K562 (cell line): ENCODE results near the gene TREH. TPM values are rescaled to one million over a fixed set of nuclear protein-coding genes. Genes with fewer than 3 reads are reported as not detected.

Experiments
- ATAC-seq: fragments of 200-7000 bp; cut with Tn5 transposase; 3 replicates; pipeline ENCODE4 v1.9.1; 2020; ENCODE audit warnings: moderate library complexity
- BruUV-seq: library from RNA; stranded (reverse); fragments of 400-500 nt; replicated peaks from 2 replicates; lab custom pipeline; 2021; lab: Mats Ljungman, UMichigan
- CTCF ChIA-PET: fragments of 300-600 bp; formaldehyde crosslinking; extraction: SDS; loops from one replicate; lab custom pipeline; 2021; ENCODE audit warnings: low intra/inter-chr PET ratio; lab: Yijun Ruan, JAX
- POLR2A ChIA-PET: fragments of 300-600, 350-650 bp; sonication (Branson Sonifier 250); formaldehyde crosslinking; extraction: SDS; loops from one replicate; lab custom pipeline; 2021; ENCODE audit warnings: antibody characterized with exemption, inconsistent platforms; lab: Yijun Ruan, JAX
- DNase-seq, 4 experiments: peaks; one replicate each; pipeline versions ENCODE4 v3.0.0 to v3.0.0-alpha.2; 2011 to 2018; ENCODE audit warnings: low spot score in 3 of 4, mixed read lengths in 3 of 4; ENCODE audit errors: extremely low read depth in 1 of 4
- FAIRE-seq: peaks from 2 replicates; lab custom pipeline; 2011; peaks lifted over from hg19 to GRCh38; lab: Jason Lieb, UNC
- H2AFZ ChIP-seq: 2 replicates; pipeline ENCODE4 v1.6.0; 2011; ENCODE audit warnings: low read depth, low read length, control low read depth, inconsistent platforms
- H3K27ac ChIP-seq: fragments of 200-600 bp; 3 replicates; pipeline ENCODE4 v1.8.0; 2011; ENCODE audit warnings: low read depth, mild to moderate bottlenecking, control low read depth, inconsistent platforms, low read length, moderate library complexity, mixed read lengths; ENCODE audit errors: extremely low read depth
- H3K27me3 ChIP-seq, 2 experiments: fragments of 300-600 bp in 1 of 2; 2 replicates in 1 of 2; 3 replicates in 1 of 2; pipeline versions ENCODE4 v1.6.0 to v1.8.0; 2011; ENCODE audit warnings: inconsistent platforms in 2 of 2, low read length in 2 of 2, mild to moderate bottlenecking in 1 of 2, mixed read lengths in 1 of 2, moderate library complexity in 1 of 2; ENCODE audit not compliant: control insufficient read depth in 2 of 2, insufficient read depth in 2 of 2
- H3K36me3 ChIP-seq: fragments of 300-600 bp; 3 replicates; pipeline ENCODE4 v1.8.0; 2011; ENCODE audit warnings: mild to moderate bottlenecking, low read length, inconsistent platforms; ENCODE audit not compliant: control insufficient read depth, insufficient read depth
- H3K4me1 ChIP-seq, 2 experiments: fragments of 200-600 bp in 1 of 2; replicated peaks in 1 of 2; 2 replicates in 1 of 2; 3 replicates in 1 of 2; pipeline versions ENCODE4 v1.5.1 to v1.8.0; 2011; ENCODE audit warnings: inconsistent platforms in 2 of 2, low read length in 2 of 2, mild to moderate bottlenecking in 1 of 2, mixed read lengths in 1 of 2, moderate library complexity in 1 of 2; ENCODE audit not compliant: control insufficient read depth in 2 of 2, insufficient read depth in 2 of 2
- H3K4me2 ChIP-seq: 2 replicates; pipeline ENCODE4 v1.6.1; 2011; ENCODE audit warnings: low read length, control low read depth, inconsistent platforms, mixed read lengths; ENCODE audit not compliant: insufficient read depth
- H3K4me3 ChIP-seq: fragments of 200-600 bp; sonication (generic), shearing (Covaris generic); 2 replicates; pipeline ENCODE4 v1.5.1; 2016; ENCODE audit warnings: control low read depth, inconsistent platforms
- H3K79me2 ChIP-seq: fragments of 200-600 bp; 3 replicates; pipeline ENCODE4 v1.8.0; 2011; ENCODE audit warnings: low read length, inconsistent platforms; ENCODE audit not compliant: control insufficient read depth, insufficient read depth
- H3K9ac ChIP-seq, 2 experiments: 2 replicates each; pipeline versions ENCODE4 v1.6.0 to v1.6.1; 2011; ENCODE audit warnings: low read depth in 2 of 2, low read length in 2 of 2, control low read depth in 1 of 2, inconsistent platforms in 1 of 2, mild to moderate bottlenecking in 1 of 2, mixed read lengths in 1 of 2; ENCODE audit not compliant: insufficient read depth in 1 of 2
- H3K9me1 ChIP-seq: one replicate; pipeline ENCODE4 v1.6.0; 2011; ENCODE audit warnings: inconsistent platforms, mild to moderate bottlenecking, low read length, moderate library complexity; ENCODE audit not compliant: control insufficient read depth, insufficient read depth
- H3K9me3 ChIP-seq: replicated peaks from 2 replicates; pipeline ENCODE4 v1.5.1; 2011; ENCODE audit warnings: low read depth, low read length, inconsistent platforms; ENCODE audit not compliant: control insufficient read depth, insufficient read depth
- H4K20me1 ChIP-seq: replicated peaks from 2 replicates; pipeline ENCODE4 v1.6.1; 2011; ENCODE audit warnings: low read length, inconsistent platforms, mixed read lengths; ENCODE audit not compliant: control insufficient read depth, insufficient read depth
- CREM ChIP-seq: IDR thresholded peaks from 2 replicates; pipeline ENCODE4 v1.6.1; 2014; ENCODE audit warnings: antibody characterized with exemption, low read depth
- NFRKB ChIP-seq: fragments of 450-650 bp; IDR thresholded peaks from 2 replicates; pipeline ENCODE4 v1.6.1; 2016; ENCODE audit warnings: low read depth
- PRPF4 ChIP-seq: fragments of 200-400 bp; formaldehyde crosslinking; IDR thresholded peaks from one replicate; pipeline ENCODE4 v1.6.1; 2017; ENCODE audit warnings: low read length, low read depth, mild to moderate bottlenecking; ENCODE audit not compliant: insufficient read depth, poor library complexity, severe bottlenecking
- TEAD4 ChIP-seq, 2 experiments: sonication (generic) in 1 of 2; formaldehyde crosslinking in 1 of 2; IDR thresholded peaks; 2 replicates each; pipeline versions ENCODE4 v1.6.1 to v1.8.0; 2012 to 2022; ENCODE audit warnings: borderline replicate concordance in 1 of 2, inconsistent platforms in 1 of 2, low read length in 1 of 2, mild to moderate bottlenecking in 1 of 2, missing genetic modification reagents in 1 of 2
- ZNF696 ChIP-seq: fragments of 250-450 bp; sonication (Bioruptor Pico); conservative IDR thresholded peaks from 2 replicates; pipeline ENCODE4 v1.4.0; 2020; ENCODE audit warnings: mild to moderate bottlenecking, moderate library complexity
- ZNF764 ChIP-seq: fragments of 250-450 bp; sonication (Bioruptor Pico); IDR thresholded peaks from 2 replicates; pipeline ENCODE4 v1.4.0; 2020; ENCODE audit warnings: low read depth, mild to moderate bottlenecking, moderate library complexity
- WGBS: fragments of 100-300 bp; shearing (Covaris generic); methylation state at CpG from one replicate; pipeline ENCODE4 v1.1.6; 2016; ENCODE audit warnings: low coverage, mixed read lengths; ENCODE audit not compliant: insufficient coverage; ENCODE audit errors: missing lambda C conversion rate; 5-methylcytosine and 5-hydroxymethylcytosine counted together
- in situ Hi-C: fragments of 300-500 bp; cut with MboI; formaldehyde crosslinking; loops from 4 replicates; pipeline ENCODE4 v1.15.0; 2018; ENCODE audit warnings: inconsistent platforms, mixed read lengths
- intact Hi-C: fragments of 100-400 bp; cut with micrococcal nuclease; formaldehyde crosslinking; loops from 2 replicates; pipeline ENCODE4 v1.14.2; 2022
- polyA plus RNA-seq, 8 experiments: library from polyadenylated mRNA; depleted of rRNA in 4 of 8; stranded (reverse) in 5 of 8; unstranded in 3 of 8; fragments of >200 nt; fragmentation: Nextera tagmentation in 2 of 8; fragmentation: Illumina TruSeq in 1 of 8; extraction: Ambion mirVana in 2 of 8; extraction: Trizol in 1 of 8; gene quantifications; 2 replicates each; pipeline versions ENCODE4 v1.2.1 to v1.2.3, GENCODE V29; 2011 to 2014; ENCODE audit warnings: inconsistent platforms in 1 of 8, missing spikeins in 1 of 8
- total RNA-seq, 7 experiments: library from RNA; depleted of rRNA in 6 of 7; stranded (reverse); fragments of >200 nt in 6 of 7; fragmentation: Illumina TruSeq in 2 of 7; extraction: Trizol in 2 of 7; gene quantifications; 2 replicates each; pipeline versions ENCODE4 v1.2.1 to v1.2.3, GENCODE V29; 2011 to 2021; ENCODE audit warnings: low replicate concordance in 1 of 7
- TF ChIP-seq, protein P1 (sequence below), 3 experiments: fragments of 200-800 bp in 1 of 3; sonication (Bioruptor generic) in 1 of 3; sonication (generic) in 1 of 3; formaldehyde crosslinking in 1 of 3; IDR thresholded peaks; 2 replicates each; pipeline versions ENCODE4 v1.6.1 to v1.8.0; 2016 to 2022; ENCODE audit warnings: mild to moderate bottlenecking in 2 of 3, missing compliant biosample characterization in 2 of 3, missing genetic modification characterization in 2 of 3, missing genetic modification reagents in 1 of 3
- TF ChIP-seq, protein P2 (sequence below): sonication (generic); formaldehyde crosslinking; IDR thresholded peaks from 2 replicates; pipeline ENCODE4 v1.8.0; 2023; ENCODE audit warnings: mild to moderate bottlenecking, missing genetic modification reagents
- TF ChIP-seq, protein P3 (sequence below): sonication (generic); formaldehyde crosslinking; IDR thresholded peaks from 2 replicates; pipeline ENCODE4 v1.8.0; 2022; ENCODE audit warnings: mild to moderate bottlenecking, missing genetic modification reagents
- TF ChIP-seq, protein P4 (sequence below): fragments of 250-450 bp; sonication (Bioruptor Pico); IDR thresholded peaks from 2 replicates; pipeline ENCODE4 v1.5.1; 2021; ENCODE audit warnings: mild to moderate bottlenecking

TREH gene
- total and polyA plus RNA-seq, 9 of the 15 experiments (the other 6 are each of a cell fraction or from before 2014, with no cell fraction given), result 0.09 to 0.20 (median 0.11) TPM; not detected in 6

DNA sequence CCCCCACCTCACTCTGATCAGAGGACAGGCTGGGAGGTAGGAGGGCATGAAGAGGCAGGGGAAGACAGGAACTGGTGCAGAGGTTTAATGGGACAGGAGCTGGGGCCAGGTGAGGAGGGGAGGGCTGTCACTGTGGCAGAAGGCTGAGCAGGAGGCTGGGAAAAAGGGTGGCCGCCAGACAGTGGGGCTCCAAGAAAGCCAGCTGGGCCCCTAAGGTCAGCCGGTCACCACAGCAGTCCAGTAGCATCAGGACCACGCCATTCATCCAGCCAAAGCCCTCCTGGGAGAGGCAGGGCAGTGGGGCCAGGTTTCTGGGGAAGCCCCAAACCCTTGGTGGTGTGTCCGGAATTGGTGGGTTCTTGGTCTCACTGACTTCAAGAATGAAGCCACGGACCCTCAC lies 8.5 kb upstream of the TREH start (continued):
- TF ChIP-seq, protein P1, sequence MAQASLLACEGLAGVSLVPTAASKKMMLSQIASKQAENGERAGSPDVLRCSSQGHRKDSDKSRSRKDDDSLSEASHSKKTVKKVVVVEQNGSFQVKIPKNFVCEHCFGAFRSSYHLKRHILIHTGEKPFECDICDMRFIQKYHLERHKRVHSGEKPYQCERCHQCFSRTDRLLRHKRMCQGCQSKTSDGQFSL (CRISPR knock-in tag; IDR thresholded peaks at IDR 0.05), result no peak
- TF ChIP-seq, protein P1 (tag; IDR thresholded peaks at IDR 0.05), result no peak
- TF ChIP-seq, protein P2, sequence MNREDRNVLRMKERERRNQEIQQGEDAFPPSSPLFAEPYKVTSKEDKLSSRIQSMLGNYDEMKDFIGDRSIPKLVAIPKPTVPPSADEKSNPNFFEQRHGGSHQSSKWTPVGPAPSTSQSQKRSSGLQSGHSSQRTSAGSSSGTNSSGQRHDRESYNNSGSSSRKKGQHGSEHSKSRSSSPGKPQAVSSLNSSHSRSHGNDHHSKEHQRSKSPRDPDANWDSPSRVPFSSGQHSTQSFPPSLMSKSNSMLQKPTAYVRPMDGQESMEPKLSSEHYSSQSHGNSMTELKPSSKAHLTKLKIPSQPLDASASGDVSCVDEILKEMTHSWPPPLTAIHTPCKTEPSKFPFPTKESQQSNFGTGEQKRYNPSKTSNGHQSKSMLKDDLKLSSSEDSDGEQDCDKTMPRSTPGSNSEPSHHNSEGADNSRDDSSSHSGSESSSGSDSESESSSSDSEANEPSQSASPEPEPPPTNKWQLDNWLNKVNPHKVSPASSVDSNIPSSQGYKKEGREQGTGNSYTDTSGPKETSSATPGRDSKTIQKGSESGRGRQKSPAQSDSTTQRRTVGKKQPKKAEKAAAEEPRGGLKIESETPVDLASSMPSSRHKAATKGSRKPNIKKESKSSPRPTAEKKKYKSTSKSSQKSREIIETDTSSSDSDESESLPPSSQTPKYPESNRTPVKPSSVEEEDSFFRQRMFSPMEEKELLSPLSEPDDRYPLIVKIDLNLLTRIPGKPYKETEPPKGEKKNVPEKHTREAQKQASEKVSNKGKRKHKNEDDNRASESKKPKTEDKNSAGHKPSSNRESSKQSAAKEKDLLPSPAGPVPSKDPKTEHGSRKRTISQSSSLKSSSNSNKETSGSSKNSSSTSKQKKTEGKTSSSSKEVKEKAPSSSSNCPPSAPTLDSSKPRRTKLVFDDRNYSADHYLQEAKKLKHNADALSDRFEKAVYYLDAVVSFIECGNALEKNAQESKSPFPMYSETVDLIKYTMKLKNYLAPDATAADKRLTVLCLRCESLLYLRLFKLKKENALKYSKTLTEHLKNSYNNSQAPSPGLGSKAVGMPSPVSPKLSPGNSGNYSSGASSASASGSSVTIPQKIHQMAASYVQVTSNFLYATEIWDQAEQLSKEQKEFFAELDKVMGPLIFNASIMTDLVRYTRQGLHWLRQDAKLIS (CRISPR knock-in tag), result no peak

DNA sequence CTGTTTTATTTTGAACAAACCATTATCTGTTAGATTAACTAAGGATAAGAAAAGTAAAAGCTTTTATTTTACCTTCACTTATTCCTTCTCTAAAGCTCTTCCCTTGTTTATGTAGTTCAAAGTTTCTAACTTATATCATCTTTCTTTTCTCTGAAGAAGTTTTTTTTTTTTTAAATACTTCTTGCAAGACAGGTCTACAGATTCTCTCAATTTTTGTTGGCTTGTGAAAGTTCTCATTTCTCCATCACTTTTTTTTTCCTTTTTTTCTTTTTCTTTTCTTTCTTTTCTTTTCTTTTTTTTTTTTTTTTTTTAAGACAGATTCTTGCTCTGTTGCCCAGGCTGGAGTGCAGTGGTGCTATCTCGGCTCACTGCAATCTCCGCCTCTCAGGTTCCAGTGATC lies 4.7 kb upstream of the TREH start:
- Histone ChIP-seq H3K4me2 (no peak overlapping the region), H4K20me1 (no peaks in the 10 kb centered on the region), H3K9me1 (no peaks in the 10 kb centered on the region), H3K27ac (no peak overlapping the region), H3K9ac (no peak overlapping the region), H3K79me2 (no peaks in the 10 kb centered on the region), H3K9me3 (no peaks in the 10 kb centered on the region; the same call in 1 of the 2 replicates), H3K4me1 (peaks cover under 1 to 15% of the 10 kb centered on the region in 2 experiments; a peak in 3 of 5 replicates), H2AFZ (no peak overlapping the region), H3K27me3 (no peaks in the 10 kb centered on the region), H3K4me3 (no peak overlapping the region), H3K36me3 (no peaks in the 10 kb centered on the region)
- BruUV-seq, result no TSS peak
- CTCF ChIA-PET, result interaction anchor here (0.6 kb wide), 1 partner anchor 112 kb away, joined by 3 read pairs; no protein-coding TSS in a partner anchor
- DNase-seq (no peak), ATAC-seq (no peak), FAIRE-seq (no peak)
- in situ Hi-C loops (no loop called here), intact Hi-C loops (no loop called here)
- POLR2A ChIA-PET, result interaction anchor here (0.7 kb wide), 1 partner anchor 79 kb away, joined by 5 read pairs; no protein-coding TSS in a partner anchor
- WGBS, result 50% methylated on average over 2 of the region's 2 CpGs
- TF ChIP-seq TEAD4 (IDR thresholded peaks at IDR 0.05; ENCODE audit: low read length) (no peak), TEAD4 (CRISPR knock-in tag; IDR thresholded peaks at IDR 0.05; ENCODE audit: borderline replicate concordance) (no peak), ZNF764 (CRISPR knock-in tag) (no peak), ZNF696 (no peak), PRPF4 (no peak), NFRKB (no peak), CREM (no peak)
- TF ChIP-seq, protein P3, sequence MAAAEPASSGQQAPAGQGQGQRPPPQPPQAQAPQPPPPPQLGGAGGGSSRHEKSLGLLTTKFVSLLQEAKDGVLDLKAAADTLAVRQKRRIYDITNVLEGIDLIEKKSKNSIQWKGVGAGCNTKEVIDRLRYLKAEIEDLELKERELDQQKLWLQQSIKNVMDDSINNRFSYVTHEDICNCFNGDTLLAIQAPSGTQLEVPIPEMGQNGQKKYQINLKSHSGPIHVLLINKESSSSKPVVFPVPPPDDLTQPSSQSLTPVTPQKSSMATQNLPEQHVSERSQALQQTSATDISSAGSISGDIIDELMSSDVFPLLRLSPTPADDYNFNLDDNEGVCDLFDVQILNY (CRISPR knock-in tag), result no peak
- TF ChIP-seq, protein P4, sequence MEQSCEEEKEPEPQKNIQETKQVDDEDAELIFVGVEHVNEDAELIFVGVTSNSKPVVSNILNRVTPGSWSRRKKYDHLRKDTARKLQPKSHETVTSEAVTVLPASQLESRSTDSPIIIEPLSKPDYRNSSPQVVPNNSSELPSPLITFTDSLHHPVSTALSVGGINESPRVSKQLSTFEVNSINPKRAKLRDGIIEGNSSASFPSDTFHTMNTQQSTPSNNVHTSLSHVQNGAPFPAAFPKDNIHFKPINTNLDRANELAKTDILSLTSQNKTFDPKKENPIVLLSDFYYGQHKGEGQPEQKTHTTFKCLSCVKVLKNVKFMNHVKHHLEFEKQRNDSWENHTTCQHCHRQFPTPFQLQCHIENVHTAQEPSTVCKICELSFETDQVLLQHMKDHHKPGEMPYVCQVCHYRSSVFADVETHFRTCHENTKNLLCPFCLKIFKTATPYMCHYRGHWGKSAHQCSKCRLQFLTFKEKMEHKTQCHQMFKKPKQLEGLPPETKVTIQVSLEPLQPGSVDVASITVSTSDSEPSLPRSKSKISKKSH (CRISPR knock-in tag), result no peak
